ENCODE measurements around the gene XPA. TPM values are rescaled to one million over a fixed set of nuclear protein-coding genes. Genes with fewer than 3 reads are reported as not detected.

Gene XPA
- total and polyA plus RNA-seq, 2 of the 13 experiments (the other 11 are each of a cell fraction or from before 2014, with no cell fraction given), result 2.3 to 15.2 TPM

DNA sequence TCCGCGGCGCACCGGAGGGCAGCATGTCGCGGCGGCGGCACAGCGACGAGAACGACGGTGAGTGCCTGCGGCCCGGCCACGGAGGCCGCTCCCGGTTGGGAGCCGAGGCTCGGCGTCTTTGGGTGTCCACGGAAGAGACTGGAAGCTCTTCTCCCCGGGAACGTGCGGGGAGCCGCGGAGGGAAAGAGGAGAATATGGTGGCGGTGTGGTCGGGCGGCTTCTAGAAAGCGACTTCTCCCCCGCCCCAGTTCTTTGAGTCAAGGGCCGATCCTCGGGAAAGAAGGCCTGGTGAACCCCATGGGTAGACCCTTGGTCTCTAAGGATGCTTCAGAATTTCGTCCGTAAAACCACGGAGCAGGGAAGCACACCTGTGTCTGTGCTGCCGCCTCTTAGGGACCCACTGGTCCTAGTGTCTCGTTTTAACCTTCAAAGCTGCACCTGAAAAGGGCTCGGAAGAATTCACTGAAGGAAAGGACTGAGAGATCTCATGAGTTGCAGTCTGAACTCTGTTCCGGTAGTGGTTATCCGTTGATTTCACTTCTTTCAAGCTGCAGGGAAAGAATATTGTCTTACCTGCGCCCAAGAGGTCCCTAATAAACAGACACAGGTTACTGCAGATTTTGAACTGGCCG is 63.2 kb downstream of the XPA start (continued):
- TF ChIP-seq, protein P1, sequence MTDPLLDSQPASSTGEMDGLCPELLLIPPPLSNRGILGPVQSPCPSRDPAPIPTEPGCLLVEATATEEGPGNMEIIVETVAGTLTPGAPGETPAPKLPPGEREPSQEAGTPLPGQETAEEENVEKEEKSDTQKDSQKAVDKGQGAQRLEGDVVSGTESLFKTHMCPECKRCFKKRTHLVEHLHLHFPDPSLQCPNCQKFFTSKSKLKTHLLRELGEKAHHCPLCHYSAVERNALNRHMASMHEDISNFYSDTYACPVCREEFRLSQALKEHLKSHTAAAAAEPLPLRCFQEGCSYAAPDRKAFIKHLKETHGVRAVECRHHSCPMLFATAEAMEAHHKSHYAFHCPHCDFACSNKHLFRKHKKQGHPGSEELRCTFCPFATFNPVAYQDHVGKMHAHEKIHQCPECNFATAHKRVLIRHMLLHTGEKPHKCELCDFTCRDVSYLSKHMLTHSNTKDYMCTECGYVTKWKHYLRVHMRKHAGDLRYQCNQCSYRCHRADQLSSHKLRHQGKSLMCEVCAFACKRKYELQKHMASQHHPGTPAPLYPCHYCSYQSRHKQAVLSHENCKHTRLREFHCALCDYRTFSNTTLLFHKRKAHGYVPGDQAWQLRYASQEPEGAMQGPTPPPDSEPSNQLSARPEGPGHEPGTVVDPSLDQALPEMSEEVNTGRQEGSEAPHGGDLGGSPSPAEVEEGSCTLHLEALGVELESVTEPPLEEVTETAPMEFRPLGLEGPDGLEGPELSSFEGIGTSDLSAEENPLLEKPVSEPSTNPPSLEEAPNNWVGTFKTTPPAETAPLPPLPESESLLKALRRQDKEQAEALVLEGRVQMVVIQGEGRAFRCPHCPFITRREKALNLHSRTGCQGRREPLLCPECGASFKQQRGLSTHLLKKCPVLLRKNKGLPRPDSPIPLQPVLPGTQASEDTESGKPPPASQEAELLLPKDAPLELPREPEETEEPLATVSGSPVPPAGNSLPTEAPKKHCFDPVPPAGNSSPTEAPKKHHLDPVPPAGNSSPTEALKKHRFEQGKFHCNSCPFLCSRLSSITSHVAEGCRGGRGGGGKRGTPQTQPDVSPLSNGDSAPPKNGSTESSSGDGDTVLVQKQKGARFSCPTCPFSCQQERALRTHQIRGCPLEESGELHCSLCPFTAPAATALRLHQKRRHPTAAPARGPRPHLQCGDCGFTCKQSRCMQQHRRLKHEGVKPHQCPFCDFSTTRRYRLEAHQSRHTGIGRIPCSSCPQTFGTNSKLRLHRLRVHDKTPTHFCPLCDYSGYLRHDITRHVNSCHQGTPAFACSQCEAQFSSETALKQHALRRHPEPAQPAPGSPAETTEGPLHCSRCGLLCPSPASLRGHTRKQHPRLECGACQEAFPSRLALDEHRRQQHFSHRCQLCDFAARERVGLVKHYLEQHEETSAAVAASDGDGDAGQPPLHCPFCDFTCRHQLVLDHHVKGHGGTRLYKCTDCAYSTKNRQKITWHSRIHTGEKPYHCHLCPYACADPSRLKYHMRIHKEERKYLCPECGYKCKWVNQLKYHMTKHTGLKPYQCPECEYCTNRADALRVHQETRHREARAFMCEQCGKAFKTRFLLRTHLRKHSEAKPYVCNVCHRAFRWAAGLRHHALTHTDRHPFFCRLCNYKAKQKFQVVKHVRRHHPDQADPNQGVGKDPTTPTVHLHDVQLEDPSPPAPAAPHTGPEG (CRISPR knock-in tag; IDR thresholded peaks at IDR 0.05), result peak; percentile 96
- TF ChIP-seq PAX8 (CRISPR knock-in tag; IDR thresholded peaks at IDR 0.05; ENCODE audit: borderline replicate concordance), result no peak
- TF ChIP-seq CAMTA2 (CRISPR knock-in tag; IDR thresholded peaks at IDR 0.05; ENCODE audit: borderline replicate concordance), result no peak
- TF ChIP-seq REPIN1 (CRISPR knock-in tag; IDR thresholded peaks at IDR 0.05; ENCODE audit: borderline replicate concordance, low read depth), result no peak; the same call in none of the 2 replicates
- TF ChIP-seq ZC3H13 (CRISPR knock-in tag; IDR thresholded peaks at IDR 0.05), result no peak
- no peak for TF ChIP-seq ZNF776 (CRISPR knock-in tag; IDR thresholded peaks at IDR 0.05)
- TF ChIP-seq, protein P2, sequence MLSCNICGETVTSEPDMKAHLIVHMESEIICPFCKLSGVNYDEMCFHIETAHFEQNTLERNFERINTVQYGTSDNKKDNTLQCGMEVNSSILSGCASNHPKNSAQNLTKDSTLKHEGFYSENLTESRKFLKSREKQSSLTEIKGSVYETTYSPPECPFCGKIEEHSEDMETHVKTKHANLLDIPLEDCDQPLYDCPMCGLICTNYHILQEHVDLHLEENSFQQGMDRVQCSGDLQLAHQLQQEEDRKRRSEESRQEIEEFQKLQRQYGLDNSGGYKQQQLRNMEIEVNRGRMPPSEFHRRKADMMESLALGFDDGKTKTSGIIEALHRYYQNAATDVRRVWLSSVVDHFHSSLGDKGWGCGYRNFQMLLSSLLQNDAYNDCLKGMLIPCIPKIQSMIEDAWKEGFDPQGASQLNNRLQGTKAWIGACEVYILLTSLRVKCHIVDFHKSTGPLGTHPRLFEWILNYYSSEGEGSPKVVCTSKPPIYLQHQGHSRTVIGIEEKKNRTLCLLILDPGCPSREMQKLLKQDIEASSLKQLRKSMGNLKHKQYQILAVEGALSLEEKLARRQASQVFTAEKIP (CRISPR knock-in tag; IDR thresholded peaks at IDR 0.05; ENCODE audit: borderline replicate concordance), result no peak
- TF ChIP-seq, protein P3, sequence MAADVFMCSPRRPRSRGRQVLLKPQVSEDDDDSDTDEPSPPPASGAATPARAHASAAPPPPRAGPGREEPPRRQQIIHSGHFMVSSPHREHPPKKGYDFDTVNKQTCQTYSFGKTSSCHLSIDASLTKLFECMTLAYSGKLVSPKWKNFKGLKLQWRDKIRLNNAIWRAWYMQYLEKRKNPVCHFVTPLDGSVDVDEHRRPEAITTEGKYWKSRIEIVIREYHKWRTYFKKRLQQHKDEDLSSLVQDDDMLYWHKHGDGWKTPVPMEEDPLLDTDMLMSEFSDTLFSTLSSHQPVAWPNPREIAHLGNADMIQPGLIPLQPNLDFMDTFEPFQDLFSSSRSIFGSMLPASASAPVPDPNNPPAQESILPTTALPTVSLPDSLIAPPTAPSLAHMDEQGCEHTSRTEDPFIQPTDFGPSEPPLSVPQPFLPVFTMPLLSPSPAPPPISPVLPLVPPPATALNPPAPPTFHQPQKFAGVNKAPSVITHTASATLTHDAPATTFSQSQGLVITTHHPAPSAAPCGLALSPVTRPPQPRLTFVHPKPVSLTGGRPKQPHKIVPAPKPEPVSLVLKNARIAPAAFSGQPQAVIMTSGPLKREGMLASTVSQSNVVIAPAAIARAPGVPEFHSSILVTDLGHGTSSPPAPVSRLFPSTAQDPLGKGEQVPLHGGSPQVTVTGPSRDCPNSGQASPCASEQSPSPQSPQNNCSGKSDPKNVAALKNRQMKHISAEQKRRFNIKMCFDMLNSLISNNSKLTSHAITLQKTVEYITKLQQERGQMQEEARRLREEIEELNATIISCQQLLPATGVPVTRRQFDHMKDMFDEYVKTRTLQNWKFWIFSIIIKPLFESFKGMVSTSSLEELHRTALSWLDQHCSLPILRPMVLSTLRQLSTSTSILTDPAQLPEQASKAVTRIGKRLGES (CRISPR knock-in tag; IDR thresholded peaks at IDR 0.05; ENCODE audit: borderline replicate concordance), result no peak
- TF ChIP-seq RBM39 (IDR thresholded peaks at IDR 0.05; ENCODE audit: low read depth, low read length, poor library complexity, severe bottlenecking), result no peak
- no peak for TF ChIP-seq MAFG (CRISPR knock-in tag; IDR thresholded peaks at IDR 0.05)
- TF ChIP-seq, protein P4, sequence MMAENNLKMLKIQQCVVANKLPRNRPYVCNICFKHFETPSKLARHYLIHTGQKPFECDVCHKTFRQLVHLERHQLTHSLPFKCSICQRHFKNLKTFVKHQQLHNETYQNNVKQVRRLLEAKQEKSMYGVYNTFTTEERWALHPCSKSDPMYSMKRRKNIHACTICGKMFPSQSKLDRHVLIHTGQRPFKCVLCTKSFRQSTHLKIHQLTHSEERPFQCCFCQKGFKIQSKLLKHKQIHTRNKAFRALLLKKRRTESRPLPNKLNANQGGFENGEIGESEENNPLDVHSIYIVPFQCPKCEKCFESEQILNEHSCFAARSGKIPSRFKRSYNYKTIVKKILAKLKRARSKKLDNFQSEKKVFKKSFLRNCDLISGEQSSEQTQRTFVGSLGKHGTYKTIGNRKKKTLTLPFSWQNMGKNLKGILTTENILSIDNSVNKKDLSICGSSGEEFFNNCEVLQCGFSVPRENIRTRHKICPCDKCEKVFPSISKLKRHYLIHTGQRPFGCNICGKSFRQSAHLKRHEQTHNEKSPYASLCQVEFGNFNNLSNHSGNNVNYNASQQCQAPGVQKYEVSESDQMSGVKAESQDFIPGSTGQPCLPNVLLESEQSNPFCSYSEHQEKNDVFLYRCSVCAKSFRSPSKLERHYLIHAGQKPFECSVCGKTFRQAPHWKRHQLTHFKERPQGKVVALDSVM (CRISPR knock-in tag; IDR thresholded peaks at IDR 0.05), result no peak
- 0 out of 2 replicates have a peak, but pooled peaks have one; percentile 44 for TF ChIP-seq ZNF558 (CRISPR knock-in tag; IDR thresholded peaks at IDR 0.05; ENCODE audit: borderline replicate concordance)
- TF ChIP-seq ZNF552 (CRISPR knock-in tag; IDR thresholded peaks at IDR 0.05; ENCODE audit: borderline replicate concordance), result no peak
- TF ChIP-seq, protein P5, sequence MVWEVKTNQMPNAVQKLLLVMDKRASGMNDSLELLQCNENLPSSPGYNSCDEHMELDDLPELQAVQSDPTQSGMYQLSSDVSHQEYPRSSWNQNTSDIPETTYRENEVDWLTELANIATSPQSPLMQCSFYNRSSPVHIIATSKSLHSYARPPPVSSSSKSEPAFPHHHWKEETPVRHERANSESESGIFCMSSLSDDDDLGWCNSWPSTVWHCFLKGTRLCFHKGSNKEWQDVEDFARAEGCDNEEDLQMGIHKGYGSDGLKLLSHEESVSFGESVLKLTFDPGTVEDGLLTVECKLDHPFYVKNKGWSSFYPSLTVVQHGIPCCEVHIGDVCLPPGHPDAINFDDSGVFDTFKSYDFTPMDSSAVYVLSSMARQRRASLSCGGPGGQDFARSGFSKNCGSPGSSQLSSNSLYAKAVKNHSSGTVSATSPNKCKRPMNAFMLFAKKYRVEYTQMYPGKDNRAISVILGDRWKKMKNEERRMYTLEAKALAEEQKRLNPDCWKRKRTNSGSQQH (CRISPR knock-in tag; IDR thresholded peaks at IDR 0.05; ENCODE audit: low read depth), result no peak

All from HepG2 (cell line).